EL (cell line): ENCODE results near the gene ADD3.

Experiments
- DNase-seq: peaks from one replicate; pipeline ENCODE4 v3.0.0-alpha.2; 2016

The ADD3 gene

GRCh38 chr10:110074298-110074697 lies 66.5 kb downstream of the ADD3 start:
- no peak for DNase-seq

- peak; percentile 77 for DNase-seq
Measured at GRCh38 chr10:110074758-110075671, 67.2 kb downstream of the ADD3 start.

DNA sequence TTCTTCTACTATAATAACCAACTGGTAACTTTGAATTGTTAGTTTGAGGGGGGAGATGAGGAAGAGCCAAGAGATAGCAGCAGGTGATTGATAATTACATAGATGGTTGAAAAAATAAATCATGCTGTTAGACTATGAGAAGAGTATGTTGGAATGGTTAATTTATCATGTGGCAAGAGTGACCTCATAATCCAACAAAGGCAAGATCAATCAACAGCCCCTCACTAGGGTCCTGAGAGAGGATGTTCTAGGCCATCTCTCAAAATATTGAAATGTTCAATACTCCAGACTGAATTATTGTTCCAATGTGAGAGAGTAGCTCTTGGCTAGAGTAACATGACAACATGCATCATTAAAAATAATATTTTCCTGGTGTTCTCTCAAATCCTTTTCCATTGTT lies 67.9 kb downstream of the ADD3 start:
- DNase-seq = no peak

DNA sequence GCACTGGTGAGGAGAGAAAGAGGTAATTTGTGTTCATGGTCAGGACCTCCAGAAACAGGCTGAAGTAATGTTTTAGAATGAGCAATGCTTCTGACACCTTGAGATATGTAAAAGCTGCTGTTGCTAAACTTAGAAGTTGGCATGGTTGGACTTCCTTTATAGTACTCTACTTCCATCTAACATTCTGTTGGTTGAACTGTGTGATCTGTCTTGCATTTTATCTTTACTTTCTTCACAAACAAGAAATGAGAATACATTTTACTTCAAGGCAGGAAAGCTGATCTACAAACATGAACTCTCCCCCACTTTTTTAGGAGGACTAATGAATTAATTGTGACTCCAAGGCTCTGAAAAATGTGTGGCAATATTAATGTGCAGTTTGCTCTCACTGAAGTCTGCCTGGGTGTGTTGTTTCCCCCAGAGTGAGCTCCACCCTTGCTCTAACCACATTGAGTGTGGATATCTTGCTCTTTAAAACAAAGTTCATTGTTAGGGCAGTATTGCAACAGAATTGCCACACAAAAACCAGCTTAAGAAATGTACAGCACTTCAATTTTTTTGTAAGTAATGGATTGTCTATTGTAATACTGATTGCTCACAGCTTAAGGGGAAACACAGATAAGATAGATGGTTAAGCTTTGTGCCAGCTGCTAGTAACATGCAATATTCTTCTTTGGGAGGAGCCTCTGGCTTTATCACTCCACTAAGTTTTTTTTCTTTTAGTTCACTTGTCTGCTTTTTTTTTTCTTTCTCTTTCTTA lies 69.0 kb downstream of the ADD3 start:
- DNase-seq = peak; percentile 71

- DNase-seq = no peak
Measured at GRCh38 chr10:110077436-110078130, 69.8 kb downstream of the ADD3 start.

GRCh38 chr10:110078317-110078716 lies 70.5 kb downstream of the ADD3 start:
- no peak for DNase-seq

DNA sequence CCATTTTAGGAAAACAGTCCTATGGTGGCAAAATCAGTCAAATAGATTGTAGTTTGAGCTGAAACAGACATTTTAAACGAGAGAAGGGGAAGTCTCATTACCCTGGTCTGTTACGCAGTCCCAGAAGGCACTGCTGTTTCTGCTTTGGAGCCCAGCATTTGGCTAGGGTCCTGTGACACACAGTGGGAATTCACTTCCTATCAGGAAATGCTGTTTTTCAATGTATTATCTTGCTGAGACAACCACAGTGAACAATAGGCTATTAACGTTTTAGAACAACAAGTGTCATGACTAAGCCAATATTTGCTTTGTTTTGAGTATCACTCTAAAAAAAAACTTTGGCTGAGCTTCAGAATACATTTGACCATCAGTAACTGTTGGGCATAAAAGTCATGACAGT lies 74.1 kb downstream of the ADD3 start:
- DNase-seq = no peak

GRCh38 chr10:110083884-110084283 lies 76.1 kb downstream of the ADD3 start:
- peak; percentile 15 for DNase-seq

- DNase-seq = no peak
Measured at GRCh38 chr10:110087682-110088081, 79.9 kb downstream of the ADD3 start.

- DNase-seq = no peak
Measured at GRCh38 chr10:110088367-110089104, 80.8 kb downstream of the ADD3 start.

- DNase-seq = no peak
Measured at GRCh38 chr10:110091830-110092229, 84.0 kb downstream of the ADD3 start.

- DNase-seq = no peak
Measured at GRCh38 chr10:110093722-110094121, 85.9 kb downstream of the ADD3 start.

DNA sequence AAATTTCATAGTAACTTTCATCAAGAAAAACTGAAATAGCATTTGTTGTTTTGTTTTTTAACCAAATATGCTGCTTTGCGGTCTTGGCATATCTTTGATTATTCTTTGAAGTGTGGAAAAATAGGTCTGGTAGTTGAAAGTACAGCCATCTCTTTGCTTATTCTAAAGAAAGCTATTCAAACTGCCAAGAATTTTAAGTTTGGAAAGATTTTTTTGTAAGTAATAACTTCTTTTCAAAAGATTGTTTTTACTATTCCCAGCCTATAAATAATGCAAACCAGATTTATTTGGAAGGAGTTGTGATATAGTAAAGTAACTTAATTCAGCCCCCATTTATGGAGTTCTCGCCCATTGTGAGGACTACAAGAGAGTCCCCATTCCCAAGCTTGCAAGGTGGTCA lies 87.0 kb downstream of the ADD3 start:
- DNase-seq = no peak

GRCh38 chr10:110101464-110102144 lies 93.8 kb downstream of the ADD3 start:
- no peak for DNase-seq

- DNase-seq = no peak
Measured at GRCh38 chr10:110103921-110104461, 96.2 kb downstream of the ADD3 start.

GRCh38 chr10:110105873-110106272 lies 98.1 kb downstream of the ADD3 start:
- no peak for DNase-seq

- no peak for DNase-seq
Measured at GRCh38 chr10:110107430-110107829, 99.6 kb downstream of the ADD3 start.

- no peak for DNase-seq
Measured at GRCh38 chr10:110107887-110108286, 100.1 kb downstream of the ADD3 start.

DNA sequence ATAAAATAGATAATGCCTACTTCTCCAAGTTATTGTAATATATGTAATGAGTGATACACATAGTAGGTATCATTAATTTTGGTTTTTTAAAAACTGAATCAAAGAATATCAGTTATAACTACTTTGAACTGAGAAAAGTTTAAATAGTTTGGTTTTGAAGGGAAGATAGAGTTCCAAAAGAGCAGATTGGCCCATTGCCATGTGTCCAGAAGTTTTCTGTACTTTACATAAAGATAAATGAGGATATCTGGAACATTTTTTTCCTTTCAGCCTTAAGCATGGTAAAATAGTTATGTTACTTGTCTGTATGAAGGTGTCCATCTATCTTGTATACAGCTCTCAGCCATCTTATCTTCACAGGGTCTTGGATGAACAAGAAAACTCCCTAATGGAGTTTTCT lies 101.7 kb downstream of the ADD3 start:
- no peak for DNase-seq

GRCh38 chr10:110110338-110110737 lies 102.6 kb downstream of the ADD3 start:
- no peak for DNase-seq

DNA sequence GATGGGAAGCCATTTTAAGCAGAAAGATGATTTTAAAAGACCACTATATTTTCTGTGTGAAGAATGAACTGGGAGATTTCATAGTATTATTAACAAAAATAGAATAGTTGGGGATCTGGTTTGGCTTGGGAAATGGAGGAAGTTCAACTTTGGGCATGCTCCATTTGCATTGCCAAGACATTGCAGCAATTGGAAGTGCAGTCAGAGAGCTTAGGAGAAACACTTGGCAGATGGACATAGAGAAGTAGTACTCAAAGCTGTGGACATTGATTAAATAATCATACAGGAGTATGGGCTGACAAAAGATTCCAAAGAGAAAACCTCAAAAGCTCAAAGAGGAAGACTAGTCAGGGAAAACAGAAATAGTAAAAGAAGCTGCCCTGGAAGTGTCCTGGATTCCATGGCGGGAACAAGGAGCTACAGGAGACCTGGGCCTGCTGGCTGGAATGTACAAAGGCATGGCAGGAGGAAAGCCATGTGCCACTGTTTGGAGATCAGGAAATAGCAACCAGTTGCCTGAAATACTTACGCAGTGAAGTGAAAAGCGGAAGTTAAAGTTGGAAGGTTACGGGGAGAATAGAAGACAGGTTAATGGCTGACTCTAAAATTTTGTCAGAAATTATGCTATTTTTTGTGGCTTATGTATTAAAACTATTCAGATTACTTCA lies 106.0 kb downstream of the ADD3 start:
- DNase-seq = no peak
